CD4-positive, alpha-beta T cell treated with Interleukin-2 at 100 ng/mL for 4 hours (primary cell): ENCODE data around the gene KDSR.
"Not testable (repeated sequence)": the region's sequence is repeated elsewhere in the genome, so short reads cannot be mapped to it uniquely, and the experiment has no call there.

ENCODE experiments used
- DNase-seq: peaks from one replicate; pipeline ENCODE4 v3.0.0-alpha.2; 2020; ENCODE audit warnings: low spot score

The KDSR gene

GRCh38 chr18:63365876-63366212, 1.2 kb downstream of the KDSR start:
- DNase-seq, result peak; percentile 4

- DNase-seq, result peak; percentile 63
Measured at GRCh38 chr18:63363951-63364350, 3.1 kb downstream of the KDSR start.

DNA sequence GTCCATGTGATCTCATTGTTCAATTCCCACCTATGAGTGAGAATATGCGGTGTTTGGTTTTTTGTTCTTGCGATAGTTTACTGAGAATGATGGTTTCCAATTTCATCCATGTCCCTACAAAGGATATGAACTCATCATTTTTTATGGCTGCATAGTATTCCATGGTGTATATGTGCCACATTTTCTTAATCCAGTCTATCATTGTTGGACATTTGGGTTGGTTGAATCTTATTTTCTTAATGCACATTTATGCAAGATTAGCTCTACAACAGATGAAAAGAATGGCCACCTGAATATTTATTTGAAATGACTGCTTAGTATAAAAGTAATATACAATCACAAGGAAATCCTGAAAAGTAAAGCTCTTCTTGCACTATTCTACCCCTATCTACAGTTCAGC, 3.6 kb downstream of the KDSR start:
- DNase-seq, result not testable (repeated sequence)

GRCh38 chr18:63356272-63356896, 10.6 kb downstream of the KDSR start:
- no peak for DNase-seq

GRCh38 chr18:63350230-63350629, 16.8 kb downstream of the KDSR start:
- DNase-seq, result no peak

DNA sequence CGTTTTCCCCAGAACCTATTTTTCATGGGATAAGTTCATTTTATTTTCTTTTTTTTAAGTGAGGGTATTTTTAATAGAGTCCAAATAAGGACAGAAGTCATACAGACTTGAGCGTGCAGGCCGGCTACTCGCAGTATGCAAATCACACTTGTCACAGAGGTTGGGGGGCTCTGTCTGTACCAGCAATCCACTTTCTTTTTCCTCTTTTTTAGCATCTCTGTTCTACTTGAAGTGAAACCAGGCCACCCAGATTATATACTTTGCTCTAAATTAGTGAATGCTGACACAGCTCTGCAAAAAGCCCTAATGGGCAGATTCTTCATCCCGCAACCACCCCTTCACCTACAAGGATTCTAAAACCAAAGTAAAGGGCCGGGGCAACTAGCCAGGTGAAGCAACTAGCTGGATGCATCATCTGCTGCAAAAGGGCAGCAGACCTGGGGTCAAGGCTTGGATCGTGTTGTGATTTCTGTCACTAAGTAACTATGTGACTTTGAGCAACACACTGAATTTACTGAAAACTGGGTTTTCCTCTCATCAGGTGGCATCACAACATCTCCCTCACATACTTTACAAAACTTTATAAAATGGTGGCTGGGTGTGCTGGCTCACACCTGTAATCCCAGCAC, 18.4 kb downstream of the KDSR start:
- no peak for DNase-seq

DNA sequence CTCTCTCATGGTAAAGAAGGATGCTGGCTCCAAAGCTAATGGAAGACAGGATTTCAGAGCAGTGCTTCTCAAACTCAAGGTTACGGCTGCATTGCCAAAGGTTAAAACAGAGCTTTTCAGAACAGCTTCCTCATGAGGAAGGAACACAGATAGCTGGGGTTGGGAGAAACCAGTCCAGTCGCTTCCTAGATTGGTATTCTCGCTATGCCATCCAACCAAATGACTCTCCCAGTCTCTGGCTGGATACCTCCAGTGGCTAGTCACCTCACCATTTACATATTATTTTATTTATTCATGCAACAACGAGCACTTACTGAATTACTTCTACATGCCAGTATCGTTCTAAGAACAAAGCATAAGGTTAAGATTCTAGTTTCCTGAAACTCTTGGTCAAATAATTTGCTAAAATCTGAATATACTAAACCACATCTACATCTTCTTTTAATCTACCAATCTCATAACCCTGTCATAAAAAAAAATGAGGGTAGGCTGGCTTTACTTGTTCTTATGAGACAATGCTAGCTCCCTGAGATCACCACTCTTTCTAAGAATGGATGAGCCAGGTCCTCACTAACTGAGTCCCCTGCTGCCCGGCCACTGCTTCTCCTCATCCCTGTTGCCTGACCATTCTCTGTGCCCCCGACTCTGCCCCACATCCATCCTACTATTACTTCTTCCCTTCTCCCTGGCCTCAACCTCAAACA, 20.4 kb downstream of the KDSR start:
- DNase-seq, result no peak

DNA sequence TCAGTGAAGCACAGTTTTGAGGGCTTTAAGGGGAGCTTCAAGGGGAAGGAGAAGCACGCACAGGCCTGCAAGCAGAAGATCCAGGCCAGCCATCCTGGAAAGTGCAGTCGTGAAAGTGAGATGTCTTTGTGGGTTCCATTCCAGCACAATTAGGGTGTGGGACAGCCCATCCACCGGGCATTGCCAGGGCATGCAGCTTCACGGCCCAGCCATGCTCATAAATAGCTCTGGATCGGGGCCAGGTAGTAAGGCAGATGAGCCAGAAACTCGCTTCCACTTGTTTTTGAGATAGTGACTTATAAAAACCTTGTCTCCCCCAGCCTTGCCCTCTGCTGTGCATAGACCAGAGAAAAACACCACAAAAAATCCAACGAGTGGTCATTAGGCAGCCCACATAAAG, 21.0 kb downstream of the KDSR start:
- DNase-seq, result no peak

GRCh38 chr18:63344918-63345317, 22.1 kb downstream of the KDSR start:
- no peak for DNase-seq

- no peak for DNase-seq
Measured at GRCh38 chr18:63344263-63344662, 22.7 kb downstream of the KDSR start.

DNA sequence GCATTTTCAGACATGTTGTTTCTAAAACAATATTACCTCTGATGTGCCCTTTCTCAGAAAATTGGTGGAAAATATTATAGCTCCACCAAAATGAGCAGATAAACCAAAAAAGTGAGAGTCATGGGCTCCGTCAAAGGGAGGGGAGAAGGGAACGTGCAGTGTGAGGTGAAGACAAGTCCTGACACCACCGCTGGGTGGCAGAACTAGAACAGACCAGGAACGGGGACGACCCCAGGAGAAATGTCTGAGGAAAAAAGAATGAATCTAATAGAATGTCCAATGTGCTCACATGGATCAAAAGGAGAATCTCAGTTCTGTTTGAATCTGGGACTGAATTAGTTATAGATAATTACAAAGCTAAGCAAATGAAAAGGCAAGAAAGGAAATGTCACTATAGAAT, 24.8 kb downstream of the KDSR start:
- peak; percentile 38 for DNase-seq

GRCh38 chr18:63339920-63340484, 27.0 kb downstream of the KDSR start:
- peak; percentile 61 for DNase-seq

DNA sequence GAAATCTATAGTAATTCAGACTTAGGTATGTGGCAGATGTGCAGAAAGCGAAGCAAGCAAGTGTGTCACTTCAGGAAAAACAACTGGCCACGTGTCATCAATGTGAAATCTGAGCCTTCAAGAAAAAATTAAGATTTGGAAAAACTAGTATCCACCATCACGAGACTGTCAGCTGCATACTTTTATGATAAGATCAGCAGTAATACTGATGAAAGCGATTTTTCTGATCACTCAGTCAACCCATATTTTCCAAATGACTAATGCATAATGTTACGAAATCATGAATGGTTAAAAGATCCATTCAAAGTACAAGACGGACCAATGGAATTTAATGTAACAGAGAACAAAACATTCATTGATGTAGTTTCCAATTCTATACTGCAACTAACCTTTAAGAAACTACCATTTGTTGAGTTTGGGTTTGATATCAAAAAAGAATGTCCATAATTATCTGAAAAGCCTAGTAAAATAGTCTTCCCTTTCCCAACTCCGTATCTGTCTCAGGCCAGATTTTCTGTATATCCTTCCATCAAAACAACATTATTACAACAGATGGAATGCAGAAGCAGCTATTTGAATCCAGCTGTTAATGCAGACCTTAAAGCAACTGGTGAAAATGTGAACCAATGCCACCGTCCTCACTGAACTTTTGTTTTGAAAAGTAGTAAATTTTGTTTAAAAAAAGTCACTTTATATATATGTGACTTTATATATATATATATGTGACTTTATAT, 30.5 kb downstream of the KDSR start:
- DNase-seq, result no peak

- DNase-seq, result no peak
Measured at GRCh38 chr18:63331105-63331504, 35.9 kb downstream of the KDSR start.

GRCh38 chr18:63329431-63330145, 37.4 kb downstream of the KDSR start:
- no peak for DNase-seq

- DNase-seq, result no peak
Measured at GRCh38 chr18:63326011-63326410, 41.0 kb downstream of the KDSR start.

GRCh38 chr18:63325086-63325686, 41.8 kb downstream of the KDSR start:
- no peak for DNase-seq

DNA sequence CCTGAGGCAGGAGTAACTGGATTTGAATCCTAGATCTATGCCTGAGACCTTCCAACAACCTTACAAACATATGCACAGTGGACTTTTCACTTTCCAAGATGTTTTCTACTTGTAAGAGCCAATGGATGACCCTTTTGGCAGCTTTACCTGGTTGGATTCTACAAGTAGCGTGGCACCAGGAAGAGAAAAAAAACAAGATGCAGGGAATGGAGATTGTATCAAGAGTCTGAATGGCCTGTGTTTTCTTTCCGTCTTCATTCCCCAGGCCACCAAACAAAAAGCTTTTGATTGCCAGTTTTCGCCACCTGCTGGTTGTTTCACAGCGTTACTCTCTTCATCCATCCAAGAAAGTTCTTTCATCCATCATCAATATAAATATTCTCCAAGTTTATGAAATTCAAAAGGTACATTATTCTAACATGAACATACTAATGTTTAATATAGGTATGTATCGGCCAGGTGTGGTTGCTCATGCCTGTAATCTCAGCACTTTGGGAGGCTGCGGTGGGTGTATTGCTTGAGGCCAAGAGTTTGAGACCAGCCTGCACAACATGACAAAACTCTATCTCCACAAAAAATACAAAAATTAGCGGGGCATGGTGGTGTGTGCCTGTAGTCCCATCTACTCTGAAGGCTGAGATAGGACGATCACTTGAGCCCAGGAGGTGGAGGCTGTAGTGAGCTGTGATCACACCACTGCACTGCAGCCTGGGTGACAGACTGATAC, 43.9 kb downstream of the KDSR start:
- peak; percentile 74 for DNase-seq

- DNase-seq, result no peak
Measured at GRCh38 chr18:63322206-63322605, 44.8 kb downstream of the KDSR start.

DNA sequence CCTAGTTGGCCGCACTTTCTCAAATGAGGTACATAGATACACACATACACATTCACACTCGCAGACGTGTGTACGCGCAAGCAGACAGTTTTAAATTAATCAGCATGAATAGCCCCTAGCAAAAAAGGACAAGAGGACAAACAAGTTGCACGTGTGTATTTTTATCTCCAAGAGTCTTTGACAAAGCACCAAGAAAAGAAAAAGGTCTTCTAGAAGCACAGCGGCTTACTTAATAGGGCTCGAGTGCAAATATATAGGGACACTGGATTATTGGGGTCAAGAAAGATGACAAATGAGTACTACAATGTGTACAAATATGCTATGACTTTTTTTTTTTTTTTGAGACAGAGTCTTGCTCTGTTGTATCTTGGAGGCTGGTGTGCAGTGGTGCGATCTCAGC, 45.7 kb downstream of the KDSR start:
- no peak for DNase-seq

DNA sequence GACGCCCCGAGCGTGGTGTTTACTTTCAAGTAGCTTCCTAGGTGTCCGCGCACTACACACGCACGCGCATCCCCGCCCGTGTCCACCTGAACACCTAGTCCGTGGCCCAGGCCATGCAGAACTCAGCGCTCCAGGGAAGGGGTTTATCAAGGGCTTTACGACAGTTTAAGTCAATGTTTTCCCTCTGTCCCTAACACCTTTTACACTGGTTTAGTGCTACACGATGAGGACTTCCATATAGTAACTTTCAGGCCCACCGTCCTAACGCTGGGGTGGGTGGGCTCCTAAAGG, 46.1 kb downstream of the KDSR start:
- no peak for DNase-seq
